Loucy (cell line): ENCODE results near the gene ARHGAP25.

Experiments
- EZH2phosphoT487 ChIP-seq: fragments of 200-600 bp; IDR thresholded peaks from 2 replicates; pipeline ENCODE4 v1.6.1; 2018; ENCODE audit warnings: antibody characterized with exemption, mild to moderate bottlenecking, moderate library complexity, borderline replicate concordance
- TF ChIP-seq, protein P1 (sequence below): fragments of 200-600 bp; sonication (generic); conservative IDR thresholded peaks from 2 replicates; pipeline ENCODE4 v1.5.1; 2014; ENCODE audit warnings: mild to moderate bottlenecking, antibody characterized with exemption, low read length

- TF ChIP-seq, protein P1, sequence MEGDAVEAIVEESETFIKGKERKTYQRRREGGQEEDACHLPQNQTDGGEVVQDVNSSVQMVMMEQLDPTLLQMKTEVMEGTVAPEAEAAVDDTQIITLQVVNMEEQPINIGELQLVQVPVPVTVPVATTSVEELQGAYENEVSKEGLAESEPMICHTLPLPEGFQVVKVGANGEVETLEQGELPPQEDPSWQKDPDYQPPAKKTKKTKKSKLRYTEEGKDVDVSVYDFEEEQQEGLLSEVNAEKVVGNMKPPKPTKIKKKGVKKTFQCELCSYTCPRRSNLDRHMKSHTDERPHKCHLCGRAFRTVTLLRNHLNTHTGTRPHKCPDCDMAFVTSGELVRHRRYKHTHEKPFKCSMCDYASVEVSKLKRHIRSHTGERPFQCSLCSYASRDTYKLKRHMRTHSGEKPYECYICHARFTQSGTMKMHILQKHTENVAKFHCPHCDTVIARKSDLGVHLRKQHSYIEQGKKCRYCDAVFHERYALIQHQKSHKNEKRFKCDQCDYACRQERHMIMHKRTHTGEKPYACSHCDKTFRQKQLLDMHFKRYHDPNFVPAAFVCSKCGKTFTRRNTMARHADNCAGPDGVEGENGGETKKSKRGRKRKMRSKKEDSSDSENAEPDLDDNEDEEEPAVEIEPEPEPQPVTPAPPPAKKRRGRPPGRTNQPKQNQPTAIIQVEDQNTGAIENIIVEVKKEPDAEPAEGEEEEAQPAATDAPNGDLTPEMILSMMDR, result no peak
- no peak for TF ChIP-seq EZH2phosphoT487
Measured at GRCh38 chr2:68800027-68800401, 65.4 kb downstream of the ARHGAP25 start.
